Measurements from ENCODE around the gene COL4A2. TPM values are rescaled to one million over a fixed set of nuclear protein-coding genes. Genes with fewer than 3 reads are reported as not detected.

COL4A2 gene
- total RNA-seq, 4 donors from 2014 or later, result 51.2 to 85.8 (median 70.5) TPM

GRCh38 chr13:110551284-110551683, 244.2 kb downstream of the COL4A2 start:
- H3K4me1 ChIP-seq, result peaks cover 7 to 13% of the 10 kb centered on the region in 2 donors
- DNase-seq (no peak), ATAC-seq (no peak)
- H3K27ac ChIP-seq, result no peak overlapping the region
- H3K27me3 ChIP-seq, result no peaks in the 10 kb centered on the region
- in situ Hi-C loops (cut with MboI; ENCODE audit: low sequenced_read_pairs in 4 of 4), result loop anchor here in 1 of 4 donors (25.0 kb wide), 1 partner anchor 89 kb away; no protein-coding TSS in a partner anchor
- TF ChIP-seq POLR2A (IDR thresholded peaks at IDR 0.05), result no peak
- no peak for TF ChIP-seq CTCF (IDR thresholded peaks at IDR 0.05 in 4 of 5, conservative IDR thresholded peaks at IDR 0.05 in 1 of 5)
- intact Hi-C loops (cut with DNase I; ENCODE audit: low total_unique reads), result no loop called here
- H3K36me3 ChIP-seq, result no peaks in the 10 kb centered on the region
- no peaks in the 10 kb centered on the region for H3K9me3 ChIP-seq
- H3K4me3 ChIP-seq, result no peak overlapping the region

- Histone ChIP-seq H3K27ac (no peak overlapping the region), H3K36me3 (no peaks in the 10 kb centered on the region), H3K27me3 (no peaks in the 10 kb centered on the region), H3K4me1 (peaks cover 0 to 1% of the 10 kb centered on the region in 2 donors), H3K9me3 (no peaks in the 10 kb centered on the region), H3K4me3 (no peak overlapping the region)
- no peak for DNase-seq
- no peak for TF ChIP-seq POLR2A (IDR thresholded peaks at IDR 0.05)
- no peak for TF ChIP-seq CTCF (IDR thresholded peaks at IDR 0.05 in 4 of 5, conservative IDR thresholded peaks at IDR 0.05 in 1 of 5)
- no peak for ATAC-seq
- intact Hi-C loops (cut with DNase I; ENCODE audit: low total_unique reads), result no loop called here
- in situ Hi-C loops (cut with MboI; ENCODE audit: low sequenced_read_pairs in 4 of 4), result loop anchor here in 1 of 4 donors (25.0 kb wide), 1 partner anchor 90 kb away; no protein-coding TSS in a partner anchor
These were observed 245.7 kb downstream of the COL4A2 start for GRCh38 chr13:110552767-110553166.

- no peak overlapping the region for H3K27ac ChIP-seq
- TF ChIP-seq POLR2A (IDR thresholded peaks at IDR 0.05), result no peak
- no peak overlapping the region for H3K4me3 ChIP-seq
- H3K9me3 ChIP-seq, result no peaks in the 10 kb centered on the region
- H3K4me1 ChIP-seq, result no peaks in the 10 kb centered on the region
- ATAC-seq, result no peak
- no peak for DNase-seq
- intact Hi-C loops (cut with DNase I; ENCODE audit: low total_unique reads) (no loop called here), in situ Hi-C loops (cut with MboI; ENCODE audit: low sequenced_read_pairs in 4 of 4) (loop anchor here in 1 of 4 donors (25.0 kb wide), 1 partner anchor 91 kb away; no protein-coding TSS in a partner anchor)
- no peaks in the 10 kb centered on the region for H3K27me3 ChIP-seq
- H3K36me3 ChIP-seq, result no peaks in the 10 kb centered on the region
These were observed 246.3 kb downstream of the COL4A2 start for GRCh38 chr13:110553417-110553816.

GRCh38 chr13:110554227-110554836, 247.2 kb downstream of the COL4A2 start:
- ATAC-seq, result no peak
- H3K27me3 ChIP-seq, result no peaks in the 10 kb centered on the region
- H3K4me3 ChIP-seq, result no peak overlapping the region
- DNase-seq, result no peak
- no peak for TF ChIP-seq POLR2A (IDR thresholded peaks at IDR 0.05)
- no peak for TF ChIP-seq CTCF (IDR thresholded peaks at IDR 0.05 in 4 of 5, conservative IDR thresholded peaks at IDR 0.05 in 1 of 5)
- no peak overlapping the region for H3K27ac ChIP-seq
- H3K9me3 ChIP-seq, result no peaks in the 10 kb centered on the region
- in situ Hi-C loops (cut with MboI; ENCODE audit: low sequenced_read_pairs in 4 of 4) (loop anchor here in 1 of 4 donors (25.0 kb wide), 1 partner anchor 92 kb away; no protein-coding TSS in a partner anchor), intact Hi-C loops (cut with DNase I; ENCODE audit: low total_unique reads) (no loop called here)
- peaks cover 0 to 3% of the 10 kb centered on the region in 2 donors for H3K4me1 ChIP-seq
- no peaks in the 10 kb centered on the region for H3K36me3 ChIP-seq

- DNase-seq (no peak), ATAC-seq (no peak)
- in situ Hi-C loops (cut with MboI; ENCODE audit: low sequenced_read_pairs in 4 of 4) (loop anchor here in 1 of 4 donors (25.0 kb wide), 1 partner anchor 93 kb away; no protein-coding TSS in a partner anchor), intact Hi-C loops (cut with DNase I; ENCODE audit: low total_unique reads) (no loop called here)
- Histone ChIP-seq H3K4me3 (no peak overlapping the region), H3K36me3 (no peaks in the 10 kb centered on the region), H3K27ac (no peak overlapping the region), H3K27me3 (no peaks in the 10 kb centered on the region), H3K4me1 (peaks cover under 1 to 9% of the 10 kb centered on the region in 2 donors), H3K9me3 (no peaks in the 10 kb centered on the region)
- no peak for TF ChIP-seq CTCF (IDR thresholded peaks at IDR 0.05 in 4 of 5, conservative IDR thresholded peaks at IDR 0.05 in 1 of 5)
- TF ChIP-seq POLR2A (IDR thresholded peaks at IDR 0.05), result no peak
These were observed 247.9 kb downstream of the COL4A2 start for GRCh38 chr13:110554946-110555345.
